Rectal smooth muscle tissue (tissue), 1 donor: ENCODE data around the gene GGA1.
A peak's percentile ranks its signal among the peaks of the same experiment; 100 is the strongest.
"Not testable (repeated sequence)": the region's sequence is repeated elsewhere in the genome, so short reads cannot be mapped to it uniquely, and the experiment has no call there.

Source experiments
- H3K27ac ChIP-seq: one replicate; pipeline ENCODE4 v1.7.0; 2013; ENCODE audit warnings: low read depth, low read length, inconsistent platforms
- H3K27me3 ChIP-seq: one replicate; pipeline ENCODE4 v1.7.0; 2013; ENCODE audit warnings: low read length; ENCODE audit not compliant: control insufficient read depth, insufficient read depth
- H3K36me3 ChIP-seq: one replicate; pipeline ENCODE4 v1.7.0; 2013; ENCODE audit warnings: low read length; ENCODE audit not compliant: control insufficient read depth, insufficient read depth
- H3K4me1 ChIP-seq: one replicate; pipeline ENCODE4 v1.7.0; 2013; ENCODE audit warnings: low read length; ENCODE audit not compliant: control insufficient read depth, insufficient read depth
- H3K4me3 ChIP-seq: one replicate; pipeline ENCODE4 v1.7.0; 2013; ENCODE audit warnings: low read length
- H3K9ac ChIP-seq: one replicate; pipeline ENCODE4 v1.7.0; 2013; ENCODE audit warnings: low read length

Gene GGA1

GRCh38 chr22:37604875-37605274 lies 3.8 kb upstream of the GGA1 start:
- Histone ChIP-seq H3K9ac (no peak overlapping the region), H3K27ac (no peak overlapping the region), H3K36me3 (no peaks in the 10 kb centered on the region), H3K4me1 (peaks cover 5% of the 10 kb centered on the region), H3K27me3 (no peaks in the 10 kb centered on the region), H3K4me3 (no peak overlapping the region)

GRCh38 chr22:37607010-37607934 lies 1.4 kb upstream of the GGA1 start:
- no peak overlapping the region for H3K9ac ChIP-seq
- H3K36me3 ChIP-seq, result no peaks in the 10 kb centered on the region
- peak overlapping the region; percentile 67 for H3K4me3 ChIP-seq
- peaks cover 8% of the 10 kb centered on the region for H3K4me1 ChIP-seq
- no peaks in the 10 kb centered on the region for H3K27me3 ChIP-seq
- no peak overlapping the region for H3K27ac ChIP-seq

GRCh38 chr22:37607935-37608476 lies 628 bp upstream of the GGA1 start:
- peaks cover 11% of the 10 kb centered on the region for H3K4me1 ChIP-seq
- no peaks in the 10 kb centered on the region for H3K27me3 ChIP-seq
- H3K9ac ChIP-seq, result no peak overlapping the region
- H3K27ac ChIP-seq, result peak overlapping the region; percentile 93
- no peaks in the 10 kb centered on the region for H3K36me3 ChIP-seq
- H3K4me3 ChIP-seq, result peak overlapping the region; percentile 76

DNA sequence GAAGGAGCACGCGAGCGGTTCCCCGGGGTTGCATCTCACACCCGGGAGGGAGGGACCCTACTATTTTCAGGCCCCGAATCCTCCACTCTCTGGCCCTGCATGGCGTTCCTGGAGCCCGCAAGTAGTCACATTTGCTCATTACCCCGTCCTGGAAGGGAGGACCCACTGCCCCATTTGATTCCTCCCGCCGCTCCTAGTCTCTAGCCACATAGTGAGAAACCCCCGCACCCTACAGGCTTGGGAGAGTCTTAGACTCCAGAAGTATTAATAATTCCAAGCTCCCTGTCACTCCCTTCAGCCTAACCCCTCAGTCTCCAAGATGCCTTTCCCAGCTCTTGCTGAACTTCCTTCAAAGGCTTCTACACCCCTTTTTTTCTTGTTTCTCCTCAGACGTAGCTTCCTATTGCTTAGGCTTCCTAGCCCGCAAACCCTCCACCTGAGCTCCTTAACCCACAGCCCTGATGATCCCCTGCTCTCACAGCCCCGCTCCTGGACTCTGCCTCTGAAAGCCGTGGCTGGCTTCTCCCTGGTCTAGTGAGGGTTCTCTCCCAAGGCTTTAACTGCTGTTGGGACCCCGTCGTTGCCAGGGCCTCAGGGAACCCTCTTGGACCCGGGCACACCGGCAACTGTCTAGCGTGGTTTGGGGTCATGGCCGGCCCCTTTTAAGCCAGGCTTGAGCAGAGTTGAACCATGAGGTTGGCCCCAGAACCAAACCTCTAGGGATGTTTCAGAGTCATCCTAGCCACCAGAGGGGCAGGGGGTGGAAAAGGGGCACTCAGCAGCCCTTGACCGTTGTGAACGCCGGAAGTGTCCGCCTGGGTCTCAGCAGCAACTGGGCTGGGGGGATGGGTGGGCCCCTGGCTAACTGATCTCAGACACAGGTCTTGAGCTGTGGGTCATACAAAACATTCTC lies 862 bp downstream of the GGA1 start:
- H3K36me3 ChIP-seq, result no peaks in the 10 kb centered on the region
- peak overlapping the region; percentile 91 for H3K9ac ChIP-seq
- H3K27ac ChIP-seq, result peak overlapping the region; percentile 93
- no peaks in the 10 kb centered on the region for H3K27me3 ChIP-seq
- peak overlapping the region; percentile 83 for H3K4me3 ChIP-seq
- peaks cover 20% of the 10 kb centered on the region for H3K4me1 ChIP-seq

DNA sequence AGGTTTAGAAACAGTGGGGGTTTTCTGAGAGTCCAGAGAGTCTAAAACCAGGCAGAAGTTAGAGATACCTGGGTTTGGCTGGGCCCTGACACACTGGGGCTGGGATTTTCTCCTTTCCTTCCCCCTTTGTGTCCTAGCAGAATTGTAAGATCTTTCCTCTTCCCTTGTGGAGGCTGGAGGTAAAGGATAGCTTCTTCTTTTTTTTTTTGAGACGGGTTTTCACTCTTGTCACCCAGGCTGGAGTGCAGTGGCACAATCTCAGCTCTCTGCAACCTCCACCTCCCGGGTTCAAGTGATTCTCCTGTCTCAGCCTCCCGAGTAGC lies 1.5 kb downstream of the GGA1 start:
- not testable (repeated sequence) for H3K36me3 ChIP-seq, H3K9ac ChIP-seq, H3K27me3 ChIP-seq, H3K27ac ChIP-seq, H3K4me3 ChIP-seq
- H3K4me1 ChIP-seq, result peaks cover 20% of the 10 kb centered on the region

DNA sequence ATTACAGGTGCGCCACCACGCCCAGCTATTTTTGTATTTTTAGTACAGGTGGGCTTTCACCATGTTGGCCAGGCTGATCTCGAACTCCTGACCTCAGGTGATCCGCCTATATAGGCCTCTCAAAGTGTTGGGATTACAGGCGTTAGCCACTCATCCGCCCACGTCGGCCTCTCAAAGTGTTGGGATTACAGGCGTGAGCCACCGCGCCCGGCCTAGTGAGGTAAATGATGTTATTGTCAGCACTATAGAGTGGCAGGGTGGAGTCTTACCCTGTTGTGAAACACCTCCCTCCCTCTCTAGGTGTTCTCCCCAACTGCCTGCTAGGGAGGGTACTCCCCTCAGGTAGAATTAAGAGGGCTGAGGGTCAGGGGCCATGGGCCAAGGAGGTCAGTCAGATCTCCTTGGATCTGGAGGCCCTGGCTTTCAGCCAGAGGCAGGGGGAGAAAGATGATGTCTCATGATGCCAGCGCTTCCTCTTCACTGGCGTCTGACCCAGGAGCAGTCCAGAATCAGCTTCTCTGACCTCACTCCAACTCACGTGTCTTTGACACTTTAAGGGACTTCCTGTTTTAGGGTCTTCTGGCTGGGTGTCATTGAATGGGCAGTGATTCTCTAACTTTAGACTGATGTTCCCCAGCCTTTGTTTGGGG lies 2.0 kb downstream of the GGA1 start:
- H3K4me3 ChIP-seq, result no peak overlapping the region
- no peak overlapping the region for H3K9ac ChIP-seq
- no peaks in the 10 kb centered on the region for H3K27me3 ChIP-seq
- H3K27ac ChIP-seq, result no peak overlapping the region
- H3K36me3 ChIP-seq, result no peaks in the 10 kb centered on the region
- H3K4me1 ChIP-seq, result peaks cover 20% of the 10 kb centered on the region

DNA sequence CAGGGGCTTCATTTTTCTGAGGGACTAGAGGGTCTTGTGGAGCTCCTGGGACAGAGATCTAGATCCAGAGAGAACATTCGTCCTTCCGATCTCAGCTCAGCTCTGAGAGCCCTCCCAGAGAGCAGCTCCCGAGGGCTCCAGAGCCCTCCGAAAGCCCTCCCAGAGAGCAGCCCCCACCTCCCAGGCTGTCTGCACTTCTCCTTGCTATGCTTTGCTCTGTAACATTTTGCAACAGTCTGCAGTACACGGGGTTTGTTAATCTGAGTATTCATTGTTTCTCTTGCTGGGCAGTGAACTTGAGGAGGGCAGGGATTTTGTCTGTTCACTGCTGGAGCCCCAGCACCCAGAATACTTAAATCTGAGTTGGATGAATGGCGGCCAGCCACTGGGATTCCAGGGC lies 2.6 kb downstream of the GGA1 start:
- no peaks in the 10 kb centered on the region for H3K27me3 ChIP-seq
- H3K27ac ChIP-seq, result no peak overlapping the region
- H3K4me1 ChIP-seq, result peaks cover 20% of the 10 kb centered on the region
- no peak overlapping the region for H3K4me3 ChIP-seq
- H3K9ac ChIP-seq, result no peak overlapping the region
- peaks cover 2% of the 10 kb centered on the region for H3K36me3 ChIP-seq

DNA sequence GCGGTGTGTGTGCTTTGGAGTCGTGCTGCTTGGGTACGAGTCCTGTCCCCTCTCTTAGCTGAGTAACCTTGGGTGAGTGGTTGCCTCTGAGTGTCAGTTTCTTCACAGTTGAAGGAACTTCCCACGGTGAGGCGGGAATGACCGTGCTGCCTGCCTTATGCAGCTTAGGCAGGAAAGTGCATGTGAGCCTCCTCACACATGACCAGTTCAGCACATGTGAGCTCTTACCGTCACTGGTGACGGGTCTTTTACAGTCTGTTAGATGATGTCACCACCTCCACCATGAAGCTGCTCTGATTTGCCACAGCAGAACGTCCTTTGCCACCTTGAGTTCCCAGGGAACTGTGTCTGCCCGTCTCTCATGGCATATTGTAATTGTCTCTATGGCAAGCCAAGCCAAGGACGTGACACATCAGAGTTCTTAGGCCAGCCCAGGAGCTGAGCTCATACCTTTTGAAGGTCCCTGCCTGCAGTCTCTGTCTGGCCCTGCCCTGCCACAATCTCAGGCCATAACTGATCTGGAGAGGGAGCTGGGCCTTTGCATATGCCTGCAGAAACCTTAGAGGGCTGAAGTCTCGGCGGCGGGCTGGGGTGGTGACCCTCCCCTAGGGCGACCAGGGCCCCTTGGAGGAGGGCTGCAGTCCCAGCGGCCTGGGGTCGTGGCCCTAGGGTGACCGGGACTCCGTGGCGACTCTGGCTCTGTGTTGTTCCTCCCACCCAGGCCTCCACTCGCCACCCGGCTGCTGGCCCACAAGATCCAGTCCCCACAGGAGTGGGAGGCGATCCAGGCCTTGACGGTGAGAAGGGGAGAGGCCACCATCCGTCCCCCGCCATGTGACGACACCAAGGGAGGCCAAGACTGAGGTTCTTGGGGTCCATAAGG lies 7.8 kb downstream of the GGA1 start:
- Histone ChIP-seq H3K27ac (no peak overlapping the region), H3K9ac (no peak overlapping the region), H3K4me1 (peaks cover 12% of the 10 kb centered on the region), H3K4me3 (no peak overlapping the region), H3K27me3 (no peaks in the 10 kb centered on the region), H3K36me3 (peaks cover 30% of the 10 kb centered on the region)

GRCh38 chr22:37617431-37617830 lies 8.8 kb downstream of the GGA1 start:
- Histone ChIP-seq H3K4me3 (no peak overlapping the region), H3K27ac (no peak overlapping the region), H3K27me3 (no peaks in the 10 kb centered on the region), H3K36me3 (peaks cover 30% of the 10 kb centered on the region), H3K4me1 (peaks cover 12% of the 10 kb centered on the region), H3K9ac (no peak overlapping the region)

- Histone ChIP-seq H3K9ac (no peak overlapping the region), H3K27me3 (no peaks in the 10 kb centered on the region), H3K4me1 (peaks cover 7% of the 10 kb centered on the region), H3K27ac (no peak overlapping the region), H3K36me3 (peaks cover 31% of the 10 kb centered on the region), H3K4me3 (no peak overlapping the region)
Measured at GRCh38 chr22:37618072-37618656, 9.5 kb downstream of the GGA1 start.

GRCh38 chr22:37618674-37619073 lies 10.0 kb downstream of the GGA1 start:
- peaks cover 34% of the 10 kb centered on the region for H3K36me3 ChIP-seq
- H3K4me3 ChIP-seq, result no peak overlapping the region
- no peaks in the 10 kb centered on the region for H3K27me3 ChIP-seq
- H3K27ac ChIP-seq, result no peak overlapping the region
- H3K4me1 ChIP-seq, result peaks cover 6% of the 10 kb centered on the region
- no peak overlapping the region for H3K9ac ChIP-seq
